Measurements from ENCODE around the gene KIF4A. TPM values are rescaled to one million over a fixed set of nuclear protein-coding genes. Genes with fewer than 3 reads are reported as not detected.

KIF4A gene
- total and polyA plus RNA-seq, 2 of the 4 experiments (the other 2 are of a cell fraction): 10.0 to 19.0 TPM

DNA sequence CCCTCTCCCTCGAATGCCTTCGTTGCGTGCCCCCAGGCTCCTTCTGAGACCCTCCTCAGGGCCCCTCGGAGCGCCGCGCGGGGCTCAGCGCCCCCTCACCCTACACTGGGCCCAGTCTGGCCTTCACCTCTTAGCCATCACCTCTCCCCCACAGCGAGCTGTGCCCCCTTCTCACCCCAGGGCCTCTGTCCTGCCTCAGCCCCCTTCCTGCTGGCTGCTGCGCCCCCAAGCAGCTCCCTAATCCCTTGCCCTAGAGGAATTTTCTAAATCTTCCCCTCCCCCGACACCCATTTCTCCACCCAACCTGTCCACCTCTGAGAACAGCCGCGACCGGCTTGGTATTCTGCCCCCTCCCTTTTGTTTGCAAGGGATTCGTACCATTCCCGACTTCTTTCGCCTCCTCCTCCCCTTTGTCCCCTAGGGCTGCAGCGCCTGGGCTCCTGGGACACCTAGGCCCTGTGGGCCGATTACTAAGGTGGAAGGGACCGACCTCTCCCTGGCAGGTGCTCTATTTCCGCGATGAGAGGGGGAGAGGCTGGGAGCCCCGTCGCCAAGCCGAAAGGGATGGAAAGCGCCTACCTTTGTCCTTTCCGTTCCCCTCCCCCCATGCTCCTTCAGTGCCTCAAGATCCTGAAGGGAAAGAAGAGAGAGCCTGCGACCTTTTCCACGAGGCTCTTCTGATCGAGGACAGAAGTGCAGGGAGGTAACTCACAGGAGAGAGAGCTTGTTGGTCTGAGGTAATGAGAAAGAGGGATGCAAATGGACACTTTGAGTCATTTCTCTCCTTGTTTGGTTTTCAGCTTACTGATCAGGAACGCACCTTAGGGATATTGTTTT is 165.7 kb downstream of the KIF4A start:
- H2BK5ac ChIP-seq (ENCODE audit: low read depth, low read length, poor library complexity, severe bottlenecking): peak overlapping the region; percentile 12
- 31% methylated on average over 11 of the region's 32 CpGs; no CpG with 5 or more reads in 1 of the 2 experiments for WGBS, 2 experiments (ENCODE audit: extremely low coverage in 2 of 2, insufficient read length in 1 of 2)
- ChIA-PET CTCF (interaction anchor here (0.7 kb wide), 1 partner anchor 13 kb away, joined by 4 read pairs; no protein-coding TSS in a partner anchor), POLR2A (ENCODE audit: unreplicated experiment) (no interaction called here)
- H2AK9ac ChIP-seq (replicated peaks; ENCODE audit: low read depth, low read length, poor library complexity): peak overlapping the region; percentile 91
- no peaks in the 10 kb centered on the region; the same call in 1 of the 2 replicates for H3K9me3 ChIP-seq (ENCODE audit: control insufficient read depth, insufficient read depth, low read length)
- H4K8ac ChIP-seq (ENCODE audit: low read depth in 2 of 2, low read length in 2 of 2): peak overlapping the region; percentile 34 to 48; a peak in 3 of 4 replicates
- H3K9me1 ChIP-seq (ENCODE audit: insufficient read depth, low read length): no peaks in the 10 kb centered on the region
- H2BK120ac ChIP-seq (ENCODE audit: low read depth, low read length): no peak overlapping the region
- peak overlapping the region; percentile 53; the same call in 1 of the 2 replicates for H3K23ac ChIP-seq (ENCODE audit: low read depth, low read length)
- 0 out of 2 replicates have a peak, but pooled peaks cover 2% of the 10 kb centered on the region for H3K36me3 ChIP-seq (ENCODE audit: control insufficient read depth, insufficient read depth, low read length)
- peak overlapping the region; percentile 69 for H3K27ac ChIP-seq (ENCODE audit: insufficient read depth, low read length)
- H4K5ac ChIP-seq (ENCODE audit: low read depth, low read length): peak overlapping the region; percentile 17
- H3K14ac ChIP-seq (replicated peaks; ENCODE audit: low read depth, low read length): peak overlapping the region; percentile 27; the same call in 1 of the 2 replicates
- H4K91ac ChIP-seq (ENCODE audit: insufficient read depth, low read depth, low read length): 0 out of 2 replicates have a peak overlapping the region, but pooled peaks have one; percentile 33
- no TSS peak for BruUV-seq (replicated peaks)
- no peak overlapping the region for H2BK20ac ChIP-seq (ENCODE audit: low read depth, low read length)
- no peak for TF ChIP-seq MXI1 (IDR thresholded peaks at IDR 0.05; ENCODE audit: borderline replicate concordance, low read depth, low read length)
- no peak for TF ChIP-seq SMC3 (IDR thresholded peaks at IDR 0.05; ENCODE audit: low read depth, low read length)
- no peak for TF ChIP-seq FOS (IDR thresholded peaks at IDR 0.05; ENCODE audit: low read depth, low read length)
- no peak for TF ChIP-seq RFX5 (IDR thresholded peaks at IDR 0.05; ENCODE audit: low read depth, low read length)
- no peak for TF ChIP-seq CHD1 (IDR thresholded peaks at IDR 0.05; ENCODE audit: low read depth, low read length)
- no peak for TF ChIP-seq BHLHE40 (IDR thresholded peaks at IDR 0.05; ENCODE audit: low read depth, low read length)
- TF ChIP-seq RAD21 (IDR thresholded peaks at IDR 0.05; ENCODE audit: low read length): no peak
- TF ChIP-seq, protein P1, sequence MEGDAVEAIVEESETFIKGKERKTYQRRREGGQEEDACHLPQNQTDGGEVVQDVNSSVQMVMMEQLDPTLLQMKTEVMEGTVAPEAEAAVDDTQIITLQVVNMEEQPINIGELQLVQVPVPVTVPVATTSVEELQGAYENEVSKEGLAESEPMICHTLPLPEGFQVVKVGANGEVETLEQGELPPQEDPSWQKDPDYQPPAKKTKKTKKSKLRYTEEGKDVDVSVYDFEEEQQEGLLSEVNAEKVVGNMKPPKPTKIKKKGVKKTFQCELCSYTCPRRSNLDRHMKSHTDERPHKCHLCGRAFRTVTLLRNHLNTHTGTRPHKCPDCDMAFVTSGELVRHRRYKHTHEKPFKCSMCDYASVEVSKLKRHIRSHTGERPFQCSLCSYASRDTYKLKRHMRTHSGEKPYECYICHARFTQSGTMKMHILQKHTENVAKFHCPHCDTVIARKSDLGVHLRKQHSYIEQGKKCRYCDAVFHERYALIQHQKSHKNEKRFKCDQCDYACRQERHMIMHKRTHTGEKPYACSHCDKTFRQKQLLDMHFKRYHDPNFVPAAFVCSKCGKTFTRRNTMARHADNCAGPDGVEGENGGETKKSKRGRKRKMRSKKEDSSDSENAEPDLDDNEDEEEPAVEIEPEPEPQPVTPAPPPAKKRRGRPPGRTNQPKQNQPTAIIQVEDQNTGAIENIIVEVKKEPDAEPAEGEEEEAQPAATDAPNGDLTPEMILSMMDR (conservative IDR thresholded peaks at IDR 0.05; ENCODE audit: low read depth, low read length): no peak
- no peak for TF ChIP-seq NFE2L2 (IDR thresholded peaks at IDR 0.05; ENCODE audit: low read depth, low read length)
- H2BK15ac ChIP-seq (ENCODE audit: low read depth, low read length): no peak overlapping the region
- H3K79me1 ChIP-seq (ENCODE audit: low read depth in 1 of 2, low read length in 2 of 2): peaks cover 0 to 19% of the 10 kb centered on the region in 2 experiments; a peak in 2 of 4 replicates
- H3K4ac ChIP-seq (ENCODE audit: low read depth, low read length): peak overlapping the region; percentile 41
- peak overlapping the region; percentile 97 for H3K4me2 ChIP-seq (ENCODE audit: low read depth, low read length)
- no peak for DNase-seq
- no peaks in the 10 kb centered on the region for H3K27me3 ChIP-seq (ENCODE audit: control insufficient read depth, insufficient read depth, low read length)
- peak overlapping the region; percentile 79 for H3K9ac ChIP-seq (ENCODE audit: low read depth, low read length)
- H3K18ac ChIP-seq (ENCODE audit: low read depth, low read length): no peak overlapping the region; the same call in 1 of the 2 replicates
- peak overlapping the region; percentile 23; the same call in 1 of the 2 replicates for H3K56ac ChIP-seq (ENCODE audit: extremely low read depth, insufficient read depth, low read length)
- peak overlapping the region; percentile 72 for H2AK5ac ChIP-seq (ENCODE audit: low read depth, low read length)
- ATAC-seq (ENCODE audit: low read depth): no peak
- intact Hi-C loops (cut with micrococcal nuclease): loop anchor here (1.0 to 10.0 kb wide), 2 partner anchors 22 to 509 kb away; no protein-coding TSS in a partner anchor
- no peaks in the 10 kb centered on the region for H4K20me1 ChIP-seq (ENCODE audit: insufficient read depth, low read length)
- in situ Hi-C loops (cut with MboI; ENCODE audit: low sequenced_read_pairs): no loop called here
- peak overlapping the region; percentile 56 for H3K4me3 ChIP-seq (ENCODE audit: insufficient read depth, low read depth, low read length)
- no peaks in the 10 kb centered on the region for H3K4me1 ChIP-seq (ENCODE audit: control insufficient read depth, insufficient read depth, low read length)
- peak overlapping the region; percentile 74 for H2AFZ ChIP-seq (replicated peaks; ENCODE audit: low read length, poor library complexity)
- dilution Hi-C loops (cut with HindIII; ENCODE audit: low sequenced_read_pairs, unreplicated experiment): no loop called here
